GM12865 (cell line): Measurements from ENCODE around the gene ERBB4.

Experiments used
- DNase-seq: peaks from one replicate; pipeline ENCODE4 v3.0.0; 2010; ENCODE audit warnings: low read depth
- H3K4me3 ChIP-seq: 2 replicates; pipeline ENCODE4 v1.5.1; 2011; ENCODE audit warnings: mild to moderate bottlenecking, low read depth, low read length, control low read depth
- TF ChIP-seq, protein P1 (sequence below): IDR thresholded peaks from 2 replicates; pipeline ENCODE4 v1.5.1; 2011; ENCODE audit warnings: low read length, control low read depth, low read depth, inconsistent platforms; ENCODE audit not compliant: insufficient read depth; ENCODE audit errors: missing control alignments

Gene ERBB4

DNA sequence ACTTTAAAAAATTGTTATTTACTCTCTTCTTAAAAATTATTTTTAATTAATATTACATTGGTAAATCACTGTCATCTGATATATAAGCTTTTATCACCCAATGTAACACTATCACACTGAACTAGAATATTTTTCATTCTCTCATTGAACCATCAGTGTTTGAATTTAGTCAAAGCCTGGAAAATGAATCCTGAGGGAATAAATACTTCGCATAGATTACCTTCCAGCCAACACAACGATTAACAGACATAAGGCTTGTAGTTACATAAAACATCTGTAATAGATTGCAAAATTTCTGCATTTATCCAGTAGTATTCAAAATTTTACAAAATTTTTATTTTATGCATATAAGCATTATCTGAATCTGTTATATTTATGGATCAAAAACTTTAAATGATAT lies 314.9 kb downstream of the ERBB4 start:
- TF ChIP-seq, protein P1, sequence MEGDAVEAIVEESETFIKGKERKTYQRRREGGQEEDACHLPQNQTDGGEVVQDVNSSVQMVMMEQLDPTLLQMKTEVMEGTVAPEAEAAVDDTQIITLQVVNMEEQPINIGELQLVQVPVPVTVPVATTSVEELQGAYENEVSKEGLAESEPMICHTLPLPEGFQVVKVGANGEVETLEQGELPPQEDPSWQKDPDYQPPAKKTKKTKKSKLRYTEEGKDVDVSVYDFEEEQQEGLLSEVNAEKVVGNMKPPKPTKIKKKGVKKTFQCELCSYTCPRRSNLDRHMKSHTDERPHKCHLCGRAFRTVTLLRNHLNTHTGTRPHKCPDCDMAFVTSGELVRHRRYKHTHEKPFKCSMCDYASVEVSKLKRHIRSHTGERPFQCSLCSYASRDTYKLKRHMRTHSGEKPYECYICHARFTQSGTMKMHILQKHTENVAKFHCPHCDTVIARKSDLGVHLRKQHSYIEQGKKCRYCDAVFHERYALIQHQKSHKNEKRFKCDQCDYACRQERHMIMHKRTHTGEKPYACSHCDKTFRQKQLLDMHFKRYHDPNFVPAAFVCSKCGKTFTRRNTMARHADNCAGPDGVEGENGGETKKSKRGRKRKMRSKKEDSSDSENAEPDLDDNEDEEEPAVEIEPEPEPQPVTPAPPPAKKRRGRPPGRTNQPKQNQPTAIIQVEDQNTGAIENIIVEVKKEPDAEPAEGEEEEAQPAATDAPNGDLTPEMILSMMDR, result no peak
- DNase-seq, result no peak
- H3K4me3 ChIP-seq, result no peak overlapping the region

DNA sequence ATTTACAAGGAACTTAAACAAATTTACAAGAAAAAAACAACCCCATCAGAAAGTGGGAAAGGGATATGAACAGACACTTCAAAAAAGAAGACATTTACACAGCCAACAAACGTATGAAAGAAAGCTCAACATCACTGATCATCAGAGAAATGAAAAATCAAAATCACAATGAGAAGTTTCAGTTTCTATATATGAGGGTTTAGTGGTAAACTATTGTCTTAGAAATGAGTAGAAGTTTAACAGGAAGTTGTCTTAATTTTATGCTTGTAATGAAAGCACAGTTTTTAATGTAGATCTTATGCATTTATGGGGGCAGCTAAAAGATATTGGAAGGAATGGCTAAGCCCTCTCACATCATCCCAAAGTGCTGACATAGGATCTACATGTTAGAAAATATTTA lies 325.4 kb downstream of the ERBB4 start:
- DNase-seq, result peak; percentile 6
- H3K4me3 ChIP-seq, result no peak overlapping the region
- TF ChIP-seq, protein P1, result no peak

DNA sequence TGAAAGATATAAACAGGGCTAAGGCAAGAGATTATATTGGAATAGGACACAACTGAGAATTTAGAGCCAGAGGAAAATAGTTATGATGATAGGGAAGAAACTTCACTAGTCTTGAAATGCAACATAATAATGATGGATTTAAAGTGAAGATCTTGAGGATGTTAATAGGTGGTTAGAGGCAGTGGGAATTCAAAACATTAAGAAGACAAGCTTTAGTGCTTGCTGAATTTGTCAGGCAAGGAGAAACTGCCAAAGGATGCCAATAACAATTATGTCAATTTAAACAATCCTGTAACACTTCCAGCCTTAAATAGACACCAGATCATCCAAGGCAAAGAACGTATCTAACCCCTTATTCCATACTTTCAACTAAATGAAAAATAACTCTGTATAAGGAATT lies 330.1 kb downstream of the ERBB4 start:
- H3K4me3 ChIP-seq, result no peak overlapping the region
- DNase-seq, result no peak
- TF ChIP-seq, protein P1, result no peak

DNA sequence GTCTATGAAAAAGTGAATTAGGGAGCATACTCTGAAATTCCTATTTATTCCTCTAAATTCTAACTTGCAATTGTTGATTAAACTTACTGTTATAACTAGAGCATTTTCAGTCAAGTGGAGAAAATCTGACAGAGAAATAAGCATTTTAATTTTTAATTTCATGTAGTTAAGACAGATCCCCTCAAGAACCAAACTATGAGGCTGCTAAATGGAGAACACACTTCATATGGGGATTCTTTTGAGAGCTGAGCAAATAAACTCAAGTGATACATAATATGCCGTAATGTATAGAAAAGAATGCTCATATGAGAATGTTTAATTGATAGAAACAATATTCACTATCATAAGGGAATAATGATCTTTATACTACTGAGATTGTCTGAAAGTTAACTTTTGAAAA lies 340.8 kb downstream of the ERBB4 start:
- no peak for DNase-seq
- H3K4me3 ChIP-seq, result no peak overlapping the region
- TF ChIP-seq, protein P1, result no peak

DNA sequence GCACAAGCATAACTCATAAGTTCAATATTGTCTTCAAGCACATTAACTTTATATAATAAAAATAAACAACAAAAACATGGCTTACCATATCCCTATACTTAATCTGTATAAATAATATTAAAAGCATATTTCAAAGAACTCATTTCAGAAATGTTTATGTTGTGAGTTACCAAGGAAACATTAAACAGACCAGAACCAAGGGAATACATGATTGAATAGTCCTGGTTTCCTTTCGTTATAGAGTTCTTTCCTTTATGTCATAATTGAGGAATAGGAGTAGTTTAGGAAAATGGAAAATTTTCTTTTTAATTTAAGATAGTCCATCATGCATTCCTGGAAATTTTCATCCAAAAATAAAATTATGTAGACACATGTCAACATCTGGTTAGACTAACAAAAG lies 343.0 kb downstream of the ERBB4 start:
- no peak overlapping the region for H3K4me3 ChIP-seq
- DNase-seq, result no peak
- TF ChIP-seq, protein P1, result no peak

DNA sequence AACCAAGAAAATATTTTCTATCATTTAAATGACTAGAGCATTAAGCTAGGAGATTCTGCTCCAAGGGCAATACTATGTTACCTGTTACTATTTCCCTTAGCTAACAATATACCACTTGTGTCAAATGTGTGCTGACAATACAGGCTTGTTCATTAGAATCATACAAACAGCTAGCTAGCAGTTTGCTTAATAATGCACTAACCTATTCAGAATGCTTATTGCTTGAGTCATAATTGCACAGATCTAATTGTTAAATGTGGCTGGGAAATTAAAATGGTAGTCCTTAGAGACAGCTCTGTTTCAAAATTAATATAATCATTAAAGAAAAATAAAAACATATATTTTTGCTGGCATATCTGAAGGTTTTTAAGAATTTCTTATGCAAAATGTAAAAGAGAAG lies 344.2 kb downstream of the ERBB4 start:
- TF ChIP-seq, protein P1, result no peak

DNA sequence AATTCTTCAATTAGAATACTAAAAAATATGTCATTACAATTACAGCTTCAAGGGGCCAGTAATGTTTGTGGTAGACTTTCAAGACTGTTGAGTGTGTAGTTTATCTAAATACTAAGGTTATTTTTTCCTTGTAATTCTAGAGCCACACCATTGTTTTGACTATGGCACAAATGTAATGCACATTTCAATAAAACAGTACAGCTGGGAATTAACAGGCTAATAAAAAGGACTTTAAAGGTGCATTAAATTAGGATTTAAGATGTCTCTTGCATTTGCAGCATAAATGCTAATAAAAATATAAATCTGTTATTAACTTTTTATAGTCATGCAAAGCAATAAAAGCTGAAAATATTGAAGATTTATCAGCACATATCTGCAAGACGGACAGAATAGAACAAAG lies 344.8 kb downstream of the ERBB4 start:
- DNase-seq, result no peak
- TF ChIP-seq, protein P1, result no peak
- no peak overlapping the region for H3K4me3 ChIP-seq

More for the DNA sequence above, 344.2 kb downstream of the ERBB4 start:
- DNase-seq, result no peak
- no peak overlapping the region for H3K4me3 ChIP-seq
